Pancreas (tissue), 10 donors: ENCODE measurements around the gene SYTL3. TPM values are rescaled to one million over a fixed set of nuclear protein-coding genes. Genes with fewer than 3 reads are reported as not detected.

Experiments used
- ATAC-seq, 4 donors: fragments of 200-7000 bp; cut with Tn5 transposase; one replicate each; pipeline versions ENCODE4 v1.8.0 to v1.9.1; 2020; ENCODE audit warnings: mild to moderate bottlenecking in 4 of 4, moderate library complexity in 4 of 4
- DNase-seq, 6 donors: peaks; one replicate each; pipeline ENCODE4 v3.0.0-alpha.2; 2020
- FAIRE-seq: peaks from 2 replicates; lab custom pipeline; 2012; peaks lifted over from hg19 to GRCh38; lab: Jason Lieb, UNC
- H3K27ac ChIP-seq, 4 donors: fragments of 200-600 bp; sonication (generic); 1 replicate in 3 of 4; 2 replicates in 1 of 4; pipeline versions ENCODE4 v1.5.0 to v1.8.0; 2020
- H3K27me3 ChIP-seq, 4 donors: fragments of 200-600 bp; one replicate each; pipeline ENCODE4 v1.8.0; 2021
- H3K36me3 ChIP-seq, 3 donors: fragments of 200-600 bp; sonication (generic) in 1 of 3; one replicate each; pipeline versions ENCODE4 v1.5.0 to v1.8.0; 2020 to 2021
- H3K4me1 ChIP-seq, 3 donors: fragments of 200-600 bp; one replicate each; pipeline ENCODE4 v1.8.0; 2021
- H3K4me3 ChIP-seq, 4 donors: fragments of 200-600 bp; sonication (generic) in 2 of 4; one replicate each; pipeline versions ENCODE4 v1.5.0 to v1.8.0; 2020 to 2021
- H3K9me3 ChIP-seq, 4 donors: fragments of 200-600 bp; one replicate each; pipeline ENCODE4 v1.8.0; 2021
- WGBS, 2 donors: extraction: QIAGEN DNeasy Blood & Tissue Kit; methylation state at CpG; one replicate each; pipeline ENCODE4 v1.1.7; 2013; 5-methylcytosine and 5-hydroxymethylcytosine counted together
- intact Hi-C, 3 donors: fragments of 100-400 bp; cut with DNase I; formaldehyde crosslinking; loops; one replicate each; pipeline versions ENCODE4 v1.11.1 to v1.14.2; 2022
- polyA plus RNA-seq, 2 donors: library from polyadenylated mRNA; stranded (reverse); fragments of 200-250 nt; gene quantifications; one replicate each; pipeline ENCODE4 v1.2.3, GENCODE V29; 2013
- total RNA-seq, 6 donors: library from RNA; stranded (reverse); fragmentation: NEBNext Ultra II Directional in 4 of 6; extraction: Animal tissue kit (Norgen Biotek cat#: 25700) in 4 of 6; gene quantifications; one replicate each; pipeline versions ENCODE4 v1.2.1 to v1.2.4, GENCODE V29; 2021 to 2023
- TF ChIP-seq, protein P1 (sequence below), 4 donors: fragments of 200-600 bp; sonication (generic) in 3 of 4; IDR thresholded peaks; one replicate each; pipeline versions ENCODE4 v1.5.0 to v1.8.0; 2021; ENCODE audit warnings: antibody characterized with exemption in 4 of 4
- donor health status: healthy with polysubstance abuse.
- donor health status: DM: no; HTN: no; CAD: no; lungs with moderate emphysema.
- donor health status: DM: no; HTN: no; CAD: no.
- donor health status: control.
- donor health status: control.
- donor health status: Bipolar disorder and iron deficiency.
- donor health status: DM: yes; HTN: yes; CAD: no.
- donor health status: DM: no; HTN: no; CAD: no.
- donor health status: DM: no; HTN: no; CAD: no.
- donor health status: DM: yes; HTN: yes; CAD: no.

Gene SYTL3
- total and polyA plus RNA-seq, 8 donors = 0.28 to 1.9 (median 0.83) TPM

DNA sequence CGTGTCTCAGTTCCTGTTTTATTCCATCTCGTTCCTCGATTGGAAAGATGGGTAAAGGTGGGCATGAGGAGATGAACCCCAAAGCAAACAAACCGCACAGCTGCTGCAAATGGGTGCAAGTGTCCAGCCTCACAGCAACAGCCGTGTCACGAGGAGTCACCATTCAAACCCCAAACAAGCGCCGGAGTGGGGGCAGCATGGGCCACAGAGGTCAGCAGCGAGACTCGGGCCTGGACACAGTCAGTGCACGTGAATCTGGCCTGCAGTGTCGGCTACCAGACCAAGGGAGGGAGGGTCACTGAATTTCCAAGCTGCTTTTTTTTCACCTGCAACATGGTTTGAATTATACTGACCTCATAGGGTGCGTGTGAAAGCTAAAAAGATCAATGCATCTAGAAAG is 105.8 kb downstream of the SYTL3 start:
- TF ChIP-seq, protein P1, sequence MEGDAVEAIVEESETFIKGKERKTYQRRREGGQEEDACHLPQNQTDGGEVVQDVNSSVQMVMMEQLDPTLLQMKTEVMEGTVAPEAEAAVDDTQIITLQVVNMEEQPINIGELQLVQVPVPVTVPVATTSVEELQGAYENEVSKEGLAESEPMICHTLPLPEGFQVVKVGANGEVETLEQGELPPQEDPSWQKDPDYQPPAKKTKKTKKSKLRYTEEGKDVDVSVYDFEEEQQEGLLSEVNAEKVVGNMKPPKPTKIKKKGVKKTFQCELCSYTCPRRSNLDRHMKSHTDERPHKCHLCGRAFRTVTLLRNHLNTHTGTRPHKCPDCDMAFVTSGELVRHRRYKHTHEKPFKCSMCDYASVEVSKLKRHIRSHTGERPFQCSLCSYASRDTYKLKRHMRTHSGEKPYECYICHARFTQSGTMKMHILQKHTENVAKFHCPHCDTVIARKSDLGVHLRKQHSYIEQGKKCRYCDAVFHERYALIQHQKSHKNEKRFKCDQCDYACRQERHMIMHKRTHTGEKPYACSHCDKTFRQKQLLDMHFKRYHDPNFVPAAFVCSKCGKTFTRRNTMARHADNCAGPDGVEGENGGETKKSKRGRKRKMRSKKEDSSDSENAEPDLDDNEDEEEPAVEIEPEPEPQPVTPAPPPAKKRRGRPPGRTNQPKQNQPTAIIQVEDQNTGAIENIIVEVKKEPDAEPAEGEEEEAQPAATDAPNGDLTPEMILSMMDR (IDR thresholded peaks at IDR 0.05) = no peak
- intact Hi-C loops = no loop called here
- WGBS, 2 donors = 94 to 100% methylated on average over 13 of the region's 13 CpGs
- H3K9me3 ChIP-seq = no peaks in the 10 kb centered on the region
- peaks cover 9 to 12% (median 10%) of the 10 kb centered on the region in 3 donors for H3K4me1 ChIP-seq
- no peaks in the 10 kb centered on the region for H3K27me3 ChIP-seq
- FAIRE-seq (no peak), DNase-seq (no peak), ATAC-seq (no peak)
- H3K4me3 ChIP-seq = no peak overlapping the region
- no peaks in the 10 kb centered on the region for H3K36me3 ChIP-seq
- no peak overlapping the region for H3K27ac ChIP-seq

DNA sequence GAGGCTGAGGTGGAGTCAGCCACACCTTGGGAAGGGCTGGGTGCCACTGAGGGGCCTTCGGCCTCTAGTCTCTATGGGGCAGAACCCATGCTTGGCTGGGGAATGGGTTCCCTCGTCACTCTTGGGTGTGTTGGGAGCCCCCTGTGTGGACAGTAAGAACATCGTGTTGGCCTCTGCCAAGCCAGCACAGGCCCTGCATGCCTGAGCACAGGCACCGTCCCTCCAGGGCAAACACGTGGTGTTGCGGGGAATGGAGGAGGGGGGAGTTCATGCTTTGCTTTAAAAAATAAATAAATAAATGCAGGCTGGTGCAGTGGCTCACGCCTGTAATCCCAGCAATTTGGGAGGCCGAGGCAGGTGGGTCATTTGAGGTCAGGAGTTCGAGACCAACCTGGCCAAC is 106.3 kb downstream of the SYTL3 start:
- Histone ChIP-seq H3K36me3 (no peaks in the 10 kb centered on the region), H3K27me3 (no peaks in the 10 kb centered on the region), H3K4me3 (no peak overlapping the region), H3K9me3 (no peaks in the 10 kb centered on the region), H3K4me1 (peaks cover 9 to 12% (median 10%) of the 10 kb centered on the region in 3 donors), H3K27ac (no peak overlapping the region)
- intact Hi-C loops = no loop called here
- DNase-seq (no peak), FAIRE-seq (no peak), ATAC-seq (no peak)
- TF ChIP-seq, protein P1 (IDR thresholded peaks at IDR 0.05) = no peak
- 88 to 91% methylated on average over 9 of the region's 9 CpGs for WGBS, 2 donors

DNA sequence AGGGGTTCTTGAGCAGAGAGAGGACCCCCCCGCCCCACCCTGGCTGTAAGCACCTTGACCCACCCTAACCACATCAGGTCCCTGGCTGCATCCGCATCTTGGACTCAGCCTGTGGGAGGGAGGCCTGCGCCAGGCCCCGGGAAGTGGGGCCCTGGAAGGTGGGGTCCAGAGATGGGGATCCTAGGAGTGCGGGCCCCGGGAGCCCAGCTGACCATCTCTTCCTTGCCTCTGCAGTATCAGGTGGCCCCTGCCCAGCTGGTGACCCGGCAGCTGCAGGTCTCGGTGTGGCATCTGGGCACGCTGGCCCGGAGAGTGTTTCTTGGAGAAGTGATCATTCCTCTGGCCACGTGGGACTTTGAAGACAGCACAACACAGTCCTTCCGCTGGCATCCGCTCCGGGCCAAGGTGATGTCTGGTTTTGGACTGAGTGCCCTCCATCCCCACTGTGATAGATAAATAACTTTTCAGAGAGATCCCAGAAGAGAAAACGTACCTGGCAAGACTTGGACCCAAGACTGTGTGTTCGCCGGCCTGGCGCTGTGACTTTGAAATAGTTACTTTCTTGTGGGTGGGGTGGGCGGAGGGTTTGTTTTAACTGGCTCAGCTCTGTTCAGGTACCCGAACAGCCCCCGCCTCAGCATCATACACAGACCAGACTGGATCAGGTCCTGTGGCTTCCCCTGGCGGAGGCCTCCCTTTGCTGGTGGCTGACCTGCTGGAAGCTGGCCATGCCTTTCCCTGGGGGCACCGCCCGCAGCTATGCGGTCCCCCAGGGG is 107.3 kb downstream of the SYTL3 start:
- 88 to 89% methylated on average over 25 of the region's 25 CpGs for WGBS, 2 donors
- no peaks in the 10 kb centered on the region for H3K9me3 ChIP-seq
- DNase-seq (no peak), FAIRE-seq (no peak), ATAC-seq (no peak)
- no peaks in the 10 kb centered on the region for H3K27me3 ChIP-seq
- intact Hi-C loops = no loop called here
- H3K27ac ChIP-seq = no peak overlapping the region
- H3K4me1 ChIP-seq = peaks cover 7 to 8% (median 7%) of the 10 kb centered on the region in 3 donors
- no peak overlapping the region for H3K4me3 ChIP-seq
- TF ChIP-seq, protein P1 (IDR thresholded peaks at IDR 0.05) = no peak
- H3K36me3 ChIP-seq = no peaks in the 10 kb centered on the region

DNA sequence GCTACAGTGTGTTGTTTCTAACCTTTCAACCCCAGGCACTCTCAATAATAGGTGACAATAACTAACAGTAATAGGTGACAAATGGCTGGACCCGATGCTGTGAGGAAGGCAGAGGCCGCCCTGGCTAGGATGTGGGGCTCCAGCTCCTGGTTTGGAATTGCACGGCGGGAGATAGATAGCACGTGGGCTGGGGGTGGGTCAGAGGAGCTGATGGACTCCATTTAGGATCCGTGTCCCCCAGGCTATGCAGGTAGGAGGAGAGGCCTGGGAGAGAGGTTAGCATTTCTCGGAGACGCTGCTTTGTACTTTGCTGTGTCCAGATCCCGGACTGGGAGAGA is 107.9 kb downstream of the SYTL3 start:
- H3K27me3 ChIP-seq = no peaks in the 10 kb centered on the region
- H3K4me3 ChIP-seq = no peak overlapping the region
- peaks cover 2 to 3% (median 2%) of the 10 kb centered on the region in 3 donors for H3K4me1 ChIP-seq
- DNase-seq = no peak
- no peaks in the 10 kb centered on the region for H3K9me3 ChIP-seq
- no peaks in the 10 kb centered on the region for H3K36me3 ChIP-seq
- no peak for FAIRE-seq
- TF ChIP-seq, protein P1 (IDR thresholded peaks at IDR 0.05) = no peak
- ATAC-seq = no peak
- intact Hi-C loops = no loop called here
- 83 to 85% methylated on average over 9 of the region's 9 CpGs for WGBS, 2 donors
- H3K27ac ChIP-seq = no peak overlapping the region

DNA sequence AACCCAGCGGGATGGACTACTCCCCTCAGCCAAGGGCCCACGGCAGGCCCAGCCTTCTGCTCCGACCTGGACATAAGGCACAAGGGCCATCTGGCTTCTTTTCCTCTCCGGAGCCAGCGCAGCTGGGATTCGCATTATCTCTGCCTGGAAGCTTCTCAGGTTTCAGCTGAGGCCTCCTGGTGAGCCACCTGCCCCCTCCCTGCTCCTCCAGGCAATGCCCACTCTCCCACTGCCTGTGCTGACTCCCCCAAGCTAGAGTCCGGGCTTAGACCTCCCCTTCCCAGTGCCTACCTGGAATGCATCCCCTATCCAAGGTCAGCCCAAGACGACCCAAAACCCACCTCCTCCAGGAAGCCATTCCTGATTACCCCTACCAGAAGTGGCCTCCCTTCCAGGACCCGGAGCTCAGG is 108.6 kb downstream of the SYTL3 start:
- H3K36me3 ChIP-seq = no peaks in the 10 kb centered on the region
- intact Hi-C loops = no loop called here
- DNase-seq = no peak

More for the DNA sequence above, 108.6 kb downstream of the SYTL3 start:
- TF ChIP-seq, protein P1 (IDR thresholded peaks at IDR 0.05) = no peak
- H3K4me3 ChIP-seq = no peak overlapping the region
- ATAC-seq (peak in 2 of 4 donors; percentile 48 to 57), FAIRE-seq (no peak)
- no peak overlapping the region for H3K27ac ChIP-seq
- 48 to 55% methylated on average over 9 of the region's 9 CpGs for WGBS, 2 donors
- no peaks in the 10 kb centered on the region for H3K4me1 ChIP-seq
- no peaks in the 10 kb centered on the region for H3K27me3 ChIP-seq
- no peaks in the 10 kb centered on the region for H3K9me3 ChIP-seq
